GM12892 (cell line): Measurements from ENCODE around the gene JARID2.

ENCODE experiments used
- POLR2A ChIP-seq: IDR thresholded peaks from 2 replicates; pipeline ENCODE4 v1.6.1; 2011; ENCODE audit warnings: low read depth, low read length, control low read depth
- TAF1 ChIP-seq: IDR thresholded peaks from 2 replicates; pipeline ENCODE4 v1.6.1; 2011; ENCODE audit warnings: low read depth, mild to moderate bottlenecking, control low read depth, low read length, borderline replicate concordance

DNA sequence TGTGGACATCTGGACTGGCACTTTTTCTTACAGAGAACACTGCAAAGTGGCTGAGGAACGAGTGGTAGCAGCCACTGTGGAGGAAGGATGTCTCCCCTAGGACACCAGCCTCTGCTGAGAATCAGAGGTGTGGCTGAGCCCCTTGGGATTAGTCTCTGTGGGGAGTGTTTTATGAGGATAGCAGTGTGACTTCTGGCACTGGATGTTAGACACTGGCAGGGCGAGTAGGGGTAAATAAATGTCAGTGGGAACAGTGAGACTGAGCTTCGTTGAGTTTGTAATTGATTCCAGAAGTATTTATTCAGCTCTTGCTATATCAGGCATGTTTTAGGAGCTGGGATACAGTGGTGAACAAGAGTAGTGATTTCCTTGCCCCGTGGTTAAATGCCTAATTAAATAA lies 124.0 kb downstream of the JARID2 start:
- no peak for TF ChIP-seq POLR2A
- TF ChIP-seq TAF1, result no peak
